A549 (cell line): ENCODE measurements around the gene UBASH3B. TPM values are rescaled to one million over a fixed set of nuclear protein-coding genes. Genes with fewer than 3 reads are reported as not detected.

Experiments used
- ATAC-seq, 2 experiments: fragments of 200-7000 bp in 1 of 2; fragments of >200 bp in 1 of 2; cut with Nextera tagmentation in 1 of 2; cut with Tn5 transposase in 1 of 2; 3 replicates each; pipeline versions ENCODE4 v1.8.0 to v1.9.1; 2018 to 2020; ENCODE audit warnings: mild to moderate bottlenecking in 1 of 2, moderate library complexity in 1 of 2
- CTCF ChIA-PET: fragments of 300-600 bp; sonication (Branson Sonifier 250); formaldehyde crosslinking; extraction: SDS; loops from one replicate; lab custom pipeline; 2021; ENCODE audit warnings: antibody characterized with exemption, inconsistent platforms; lab: Yijun Ruan, JAX
- POLR2A ChIA-PET: fragments of 350-600 bp; formaldehyde crosslinking; extraction: SDS; loops from one replicate; lab custom pipeline; 2021; ENCODE audit warnings: antibody characterized with exemption, inconsistent platforms; lab: Yijun Ruan, JAX
- DNase-seq, 2 experiments: peaks; one replicate each; pipeline versions ENCODE4 v3.0.0 to v3.0.0-alpha.2; 2011 to 2016; ENCODE audit warnings: low read depth in 1 of 2, low spot score in 1 of 2
- FAIRE-seq: peaks from 2 replicates; lab custom pipeline; 2011; peaks lifted over from hg19 to GRCh38; lab: Jason Lieb, UNC
- H3K27ac ChIP-seq, 2 experiments: fragments of >200 bp; sonication (Bioruptor Twin); formaldehyde crosslinking; 3 replicates each; pipeline ENCODE4 v1.5.1; 2016 to 2017
- H3K4me1 ChIP-seq: fragments of >200 bp; sonication (Bioruptor Twin); formaldehyde crosslinking; 3 replicates; pipeline ENCODE4 v1.6.1; 2016
- H3K4me2 ChIP-seq: fragments of >200 bp; sonication (Bioruptor Twin); formaldehyde crosslinking; 3 replicates; pipeline ENCODE4 v1.6.1; 2016
- H3K4me3 ChIP-seq: fragments of >200 bp; sonication (Bioruptor Twin); formaldehyde crosslinking; 3 replicates; pipeline ENCODE4 v1.5.1; 2016
- H3K9me3 ChIP-seq: fragments of >200 bp; sonication (Bioruptor Twin); formaldehyde crosslinking; 3 replicates; pipeline ENCODE4 v1.6.1; 2016
- CBX2 ChIP-seq: fragments of 200-600 bp; sonication (generic); IDR thresholded peaks from 2 replicates; pipeline ENCODE4 v1.6.1; 2016; ENCODE audit warnings: low read depth, mild to moderate bottlenecking, borderline replicate concordance
- CEBPB ChIP-seq, 2 experiments: fragments of >200 bp in 1 of 2; sonication (Bioruptor Twin) in 1 of 2; formaldehyde crosslinking in 1 of 2; IDR thresholded peaks; 2 replicates each; pipeline ENCODE4 v1.6.1; 2012 to 2016
- E2F6 ChIP-seq: IDR thresholded peaks from 2 replicates; pipeline ENCODE4 v1.6.1; 2012; ENCODE audit warnings: low read depth, borderline replicate concordance
- EHF ChIP-seq: fragments of 250-450 bp; sonication (Bioruptor Pico); IDR thresholded peaks from 2 replicates; pipeline ENCODE4 v1.5.0; 2020; ENCODE audit warnings: mild to moderate bottlenecking
- EHMT2 ChIP-seq: fragments of 200-600 bp; sonication (generic); IDR thresholded peaks from 2 replicates; pipeline ENCODE4 v1.6.1; 2016; ENCODE audit warnings: antibody characterized with exemption, low read depth, mild to moderate bottlenecking, moderate library complexity
- FOSB ChIP-seq: fragments of 250-450 bp; sonication (Bioruptor Pico); IDR thresholded peaks from 2 replicates; pipeline ENCODE4 v1.5.0; 2020; ENCODE audit warnings: mild to moderate bottlenecking, moderate library complexity
- FOSL2 ChIP-seq, 2 experiments: fragments of 450-650 bp in 1 of 2; fragments of >200 bp in 1 of 2; sonication (Bioruptor Twin) in 1 of 2; formaldehyde crosslinking; IDR thresholded peaks; 2 replicates each; pipeline versions ENCODE4 v1.5.0 to v1.6.1; 2016 to 2020; ENCODE audit warnings: mild to moderate bottlenecking in 1 of 2, moderate library complexity in 1 of 2
- FOXS1 ChIP-seq: fragments of 250-450 bp; sonication (Bioruptor Pico); IDR thresholded peaks from 2 replicates; pipeline ENCODE4 v1.5.0; 2020; ENCODE audit warnings: mild to moderate bottlenecking, moderate library complexity
- GATA3 ChIP-seq: IDR thresholded peaks from 2 replicates; pipeline ENCODE4 v1.6.1; 2012; ENCODE audit warnings: borderline replicate concordance
- HDAC2 ChIP-seq: fragments of 200-600 bp; sonication (generic); IDR thresholded peaks from 2 replicates; pipeline ENCODE4 v1.6.1; 2016
- JUNB ChIP-seq: fragments of >200 bp; sonication (Bioruptor Twin); formaldehyde crosslinking; IDR thresholded peaks from 2 replicates; pipeline ENCODE4 v1.6.1; 2016
- MAZ ChIP-seq: fragments of 150-350 bp; IDR thresholded peaks from 2 replicates; pipeline ENCODE4 v1.6.1; 2014; ENCODE audit warnings: antibody characterized with exemption, low read depth, low read length, borderline replicate concordance
- NFE2L2 ChIP-seq: fragments of 150-350 bp; conservative IDR thresholded peaks from 2 replicates; pipeline ENCODE4 v1.6.1; 2014; ENCODE audit warnings: low read length
- SREBF2 ChIP-seq: fragments of 450-650 bp; IDR thresholded peaks from 2 replicates; pipeline ENCODE4 v1.6.1; 2014; ENCODE audit warnings: mild to moderate bottlenecking, moderate library complexity
- TP53 ChIP-seq: fragments of 250-450 bp; sonication (Bioruptor Pico); IDR thresholded peaks from 2 replicates; pipeline ENCODE4 v1.5.0; 2021; ENCODE audit warnings: mild to moderate bottlenecking, moderate library complexity
- ZSCAN20 ChIP-seq: fragments of 250-450 bp; sonication (Bioruptor Pico); IDR thresholded peaks from 2 replicates; pipeline ENCODE4 v1.8.0; 2022; ENCODE audit warnings: mild to moderate bottlenecking, moderate library complexity
- WGBS: methylation state at CpG from one replicate; pipeline ENCODE4 v1.1.6; 2017; ENCODE audit errors: missing lambda C conversion rate; 5-methylcytosine and 5-hydroxymethylcytosine counted together
- polyA plus RNA-seq, 4 experiments: library from polyadenylated mRNA; depleted of rRNA in 3 of 4; stranded (reverse); fragments of >200 nt; fragmentation: RNase III in 1 of 4; extraction: RNeasy Plus Mini Kit Qiagen cat#74134 plus additional on column Dnase treatment in 1 of 4; gene quantifications; 2 replicates in 3 of 4; 3 replicates in 1 of 4; pipeline ENCODE4 v1.2.3, GENCODE V29; 2011 to 2017
- TF ChIP-seq, protein P1 (sequence below): fragments of >200 bp; sonication (Bioruptor Twin); formaldehyde crosslinking; IDR thresholded peaks from 2 replicates; pipeline ENCODE4 v1.6.1; 2016
- TF ChIP-seq, protein P2 (sequence below): fragments of >200 bp; sonication (Bioruptor Twin); formaldehyde crosslinking; IDR thresholded peaks from 3 replicates; pipeline ENCODE4 v1.6.1; 2016
- TF ChIP-seq, protein P3 (sequence below): fragments of 200-600 bp; sonication (generic); IDR thresholded peaks from 2 replicates; pipeline ENCODE4 v1.6.1; 2016; ENCODE audit warnings: antibody characterized with exemption, mild to moderate bottlenecking, moderate library complexity

The UBASH3B gene
- polyA plus RNA-seq, 2 of the 4 experiments (the other 2 are of a cell fraction), result 33.4 to 43.0 TPM

GRCh38 chr11:122714484-122714883, 59.0 kb downstream of the UBASH3B start:
- POLR2A ChIA-PET, result no interaction called here
- WGBS, result 92% methylated on average over 5 of the region's 5 CpGs
- no peak overlapping the region for H3K4me2 ChIP-seq
- H3K4me1 ChIP-seq, result peaks cover 28% of the 10 kb centered on the region
- H3K4me3 ChIP-seq, result no peak overlapping the region
- no peak for TF ChIP-seq EHF (CRISPR knock-in tag)
- TF ChIP-seq NFE2L2, result no peak
- no peak for TF ChIP-seq FOXS1 (CRISPR knock-in tag)
- no peak for TF ChIP-seq ZSCAN20 (CRISPR knock-in tag)
- TF ChIP-seq, protein P1, sequence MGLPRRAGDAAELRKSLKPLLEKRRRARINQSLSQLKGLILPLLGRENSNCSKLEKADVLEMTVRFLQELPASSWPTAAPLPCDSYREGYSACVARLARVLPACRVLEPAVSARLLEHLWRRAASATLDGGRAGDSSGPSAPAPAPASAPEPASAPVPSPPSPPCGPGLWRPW, result no peak
- TF ChIP-seq CBX2, result no peak
- TF ChIP-seq FOSL2 (IDR thresholded peaks at IDR 0.05), result no peak
- TF ChIP-seq FOSL2 (CRISPR knock-in tag; IDR thresholded peaks at IDR 0.05), result no peak
- no peak for TF ChIP-seq CEBPB (IDR thresholded peaks at IDR 0.05)
- TF ChIP-seq JUNB, result no peak
- no peak for TF ChIP-seq TP53 (CRISPR knock-in tag)
- TF ChIP-seq, protein P2, sequence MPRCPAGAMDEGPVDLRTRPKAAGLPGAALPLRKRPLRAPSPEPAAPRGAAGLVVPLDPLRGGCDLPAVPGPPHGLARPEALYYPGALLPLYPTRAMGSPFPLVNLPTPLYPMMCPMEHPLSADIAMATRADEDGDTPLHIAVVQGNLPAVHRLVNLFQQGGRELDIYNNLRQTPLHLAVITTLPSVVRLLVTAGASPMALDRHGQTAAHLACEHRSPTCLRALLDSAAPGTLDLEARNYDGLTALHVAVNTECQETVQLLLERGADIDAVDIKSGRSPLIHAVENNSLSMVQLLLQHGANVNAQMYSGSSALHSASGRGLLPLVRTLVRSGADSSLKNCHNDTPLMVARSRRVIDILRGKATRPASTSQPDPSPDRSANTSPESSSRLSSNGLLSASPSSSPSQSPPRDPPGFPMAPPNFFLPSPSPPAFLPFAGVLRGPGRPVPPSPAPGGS, result no peak
- TF ChIP-seq MAZ, result no peak
- TF ChIP-seq HDAC2, result no peak
- no peak for TF ChIP-seq EHMT2
- TF ChIP-seq E2F6, result no peak
- no peak overlapping the region for H3K27ac ChIP-seq
- CTCF ChIA-PET, result interaction anchor here (1.6 to 1.8 kb wide), 2 partner anchors 26 to 139 kb away, joined by 5 read pairs; no protein-coding TSS in a partner anchor
- ATAC-seq, result no peak
- no peaks in the 10 kb centered on the region for H3K9me3 ChIP-seq
- no peak for FAIRE-seq
- no peak for DNase-seq

GRCh38 chr11:122715548-122716440, 60.3 kb downstream of the UBASH3B start:
- TF ChIP-seq FOSB (CRISPR knock-in tag) (no peak), SREBF2 (no peak), GATA3 (no peak)
- TF ChIP-seq, protein P3, sequence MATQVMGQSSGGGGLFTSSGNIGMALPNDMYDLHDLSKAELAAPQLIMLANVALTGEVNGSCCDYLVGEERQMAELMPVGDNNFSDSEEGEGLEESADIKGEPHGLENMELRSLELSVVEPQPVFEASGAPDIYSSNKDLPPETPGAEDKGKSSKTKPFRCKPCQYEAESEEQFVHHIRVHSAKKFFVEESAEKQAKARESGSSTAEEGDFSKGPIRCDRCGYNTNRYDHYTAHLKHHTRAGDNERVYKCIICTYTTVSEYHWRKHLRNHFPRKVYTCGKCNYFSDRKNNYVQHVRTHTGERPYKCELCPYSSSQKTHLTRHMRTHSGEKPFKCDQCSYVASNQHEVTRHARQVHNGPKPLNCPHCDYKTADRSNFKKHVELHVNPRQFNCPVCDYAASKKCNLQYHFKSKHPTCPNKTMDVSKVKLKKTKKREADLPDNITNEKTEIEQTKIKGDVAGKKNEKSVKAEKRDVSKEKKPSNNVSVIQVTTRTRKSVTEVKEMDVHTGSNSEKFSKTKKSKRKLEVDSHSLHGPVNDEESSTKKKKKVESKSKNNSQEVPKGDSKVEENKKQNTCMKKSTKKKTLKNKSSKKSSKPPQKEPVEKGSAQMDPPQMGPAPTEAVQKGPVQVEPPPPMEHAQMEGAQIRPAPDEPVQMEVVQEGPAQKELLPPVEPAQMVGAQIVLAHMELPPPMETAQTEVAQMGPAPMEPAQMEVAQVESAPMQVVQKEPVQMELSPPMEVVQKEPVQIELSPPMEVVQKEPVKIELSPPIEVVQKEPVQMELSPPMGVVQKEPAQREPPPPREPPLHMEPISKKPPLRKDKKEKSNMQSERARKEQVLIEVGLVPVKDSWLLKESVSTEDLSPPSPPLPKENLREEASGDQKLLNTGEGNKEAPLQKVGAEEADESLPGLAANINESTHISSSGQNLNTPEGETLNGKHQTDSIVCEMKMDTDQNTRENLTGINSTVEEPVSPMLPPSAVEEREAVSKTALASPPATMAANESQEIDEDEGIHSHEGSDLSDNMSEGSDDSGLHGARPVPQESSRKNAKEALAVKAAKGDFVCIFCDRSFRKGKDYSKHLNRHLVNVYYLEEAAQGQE, result no peak
- FAIRE-seq (no peak), ATAC-seq (no peak), DNase-seq (no peak)
- Histone ChIP-seq H3K9me3 (no peaks in the 10 kb centered on the region), H3K4me1 (peaks cover 28% of the 10 kb centered on the region), H3K4me2 (no peak overlapping the region), H3K4me3 (no peak overlapping the region), H3K27ac (0 out of 6 replicates have a peak overlapping the region, but pooled peaks of 1 of the 2 experiments have one; percentile 13)
- WGBS, result 85% methylated on average over 11 of the region's 11 CpGs
- CTCF ChIA-PET, result interaction anchor here (0.8 to 1.8 kb wide), 5 partner anchors 11 to 87 kb away, joined by 3 to 5 read pairs (median 3); no protein-coding TSS in a partner anchor
- POLR2A ChIA-PET, result no interaction called here
